ENCODE data around the gene TPPP. TPM values are rescaled to one million over a fixed set of nuclear protein-coding genes. Genes with fewer than 3 reads are reported as not detected.
"Not testable (repeated sequence)": the region's sequence is repeated elsewhere in the genome, so short reads cannot be mapped to it uniquely, and the experiment has no call there.

Gene TPPP
- total RNA-seq, 2 donors from 2014 or later, result 0.05 TPM; not detected in 1

GRCh38 chr5:686936-687335 is 6.2 kb downstream of the TPPP start:
- not testable (repeated sequence) for H3K4me3 Mint-ChIP-seq; H3K36me3 Mint-ChIP-seq; ATAC-seq; H3K9me3 Mint-ChIP-seq; H3K4me1 Mint-ChIP-seq (ENCODE audit: low read depth in 2 of 2); H3K27me3 Mint-ChIP-seq; DNase-seq (ENCODE audit: low spot score); H3K27ac Mint-ChIP-seq

- not testable (repeated sequence) for H3K4me3 Mint-ChIP-seq; H3K36me3 Mint-ChIP-seq; H3K4me1 Mint-ChIP-seq (ENCODE audit: low read depth in 2 of 2); H3K27ac Mint-ChIP-seq; H3K27me3 Mint-ChIP-seq; DNase-seq (ENCODE audit: low spot score); ATAC-seq; H3K9me3 Mint-ChIP-seq
Measured at GRCh38 chr5:686172-686523, 7.0 kb downstream of the TPPP start.

- H3K4me1 Mint-ChIP-seq (ENCODE audit: low read depth in 2 of 2), result no peaks in the 10 kb centered on the region
- no peak overlapping the region for H3K4me3 Mint-ChIP-seq
- no peak overlapping the region for H3K27ac Mint-ChIP-seq
- ATAC-seq (no peak), DNase-seq (ENCODE audit: low spot score) (no peak)
- no peaks in the 10 kb centered on the region for H3K9me3 Mint-ChIP-seq
- no peaks in the 10 kb centered on the region for H3K36me3 Mint-ChIP-seq
- H3K27me3 Mint-ChIP-seq, result peaks cover 0 to 2% of the 10 kb centered on the region in 2 donors
Measured at GRCh38 chr5:685262-686171, 7.6 kb downstream of the TPPP start.

- no peak overlapping the region for H3K27ac Mint-ChIP-seq
- no peaks in the 10 kb centered on the region for H3K9me3 Mint-ChIP-seq
- peaks cover 0 to 2% of the 10 kb centered on the region in 2 donors for H3K27me3 Mint-ChIP-seq
- ATAC-seq (no peak), DNase-seq (ENCODE audit: low spot score) (no peak)
- H3K36me3 Mint-ChIP-seq, result no peaks in the 10 kb centered on the region
- H3K4me1 Mint-ChIP-seq (ENCODE audit: low read depth in 2 of 2), result no peaks in the 10 kb centered on the region
- no peak overlapping the region for H3K4me3 Mint-ChIP-seq
Measured at GRCh38 chr5:684751-685216, 8.4 kb downstream of the TPPP start.

GRCh38 chr5:683551-684481 is 9.3 kb downstream of the TPPP start:
- H3K36me3 Mint-ChIP-seq, result no peaks in the 10 kb centered on the region
- H3K9me3 Mint-ChIP-seq, result no peaks in the 10 kb centered on the region
- peak; percentile 2 to 15 for ATAC-seq
- DNase-seq (ENCODE audit: low spot score), result peak; percentile 54
- no peaks in the 10 kb centered on the region for H3K4me1 Mint-ChIP-seq (ENCODE audit: low read depth in 2 of 2)
- peaks cover 0 to 2% of the 10 kb centered on the region in 2 donors for H3K27me3 Mint-ChIP-seq
- no peak overlapping the region for H3K27ac Mint-ChIP-seq
- no peak overlapping the region for H3K4me3 Mint-ChIP-seq

- not testable (repeated sequence) for H3K27me3 Mint-ChIP-seq; H3K9me3 Mint-ChIP-seq; H3K4me1 Mint-ChIP-seq (ENCODE audit: low read depth in 2 of 2); H3K4me3 Mint-ChIP-seq; ATAC-seq; H3K36me3 Mint-ChIP-seq; H3K27ac Mint-ChIP-seq
- DNase-seq (ENCODE audit: low spot score), result peak; percentile 15
Measured at GRCh38 chr5:682651-683358, 10.3 kb downstream of the TPPP start.

DNA sequence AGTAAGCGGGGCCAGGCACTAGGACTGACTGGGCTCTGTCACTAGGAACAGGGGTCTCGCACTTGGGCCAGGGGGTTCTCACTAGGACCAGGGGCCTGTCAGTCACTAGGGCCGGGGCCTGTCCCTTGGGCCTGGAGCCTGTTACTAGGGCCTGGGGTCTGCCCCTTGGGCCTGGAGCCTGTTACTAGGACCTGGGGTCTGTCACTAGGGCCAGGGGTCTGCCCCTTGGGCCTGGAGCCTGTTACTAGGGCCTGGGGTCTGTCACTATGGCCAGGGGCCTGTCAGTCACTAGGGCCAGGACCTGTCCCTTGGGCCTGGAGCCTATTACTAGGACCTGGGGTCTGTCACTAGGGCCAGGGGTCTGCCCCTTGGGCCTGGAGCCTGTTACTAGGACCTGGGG is 10.9 kb downstream of the TPPP start:
- H3K27ac Mint-ChIP-seq; H3K4me3 Mint-ChIP-seq; ATAC-seq; H3K4me1 Mint-ChIP-seq (ENCODE audit: low read depth in 2 of 2); H3K36me3 Mint-ChIP-seq; H3K27me3 Mint-ChIP-seq; H3K9me3 Mint-ChIP-seq: not testable (repeated sequence)
- DNase-seq (ENCODE audit: low spot score), result peak; percentile 15

GRCh38 chr5:681317-682191 is 11.6 kb downstream of the TPPP start:
- H3K27ac Mint-ChIP-seq, H3K4me3 Mint-ChIP-seq, H3K36me3 Mint-ChIP-seq: not testable (repeated sequence)

DNA sequence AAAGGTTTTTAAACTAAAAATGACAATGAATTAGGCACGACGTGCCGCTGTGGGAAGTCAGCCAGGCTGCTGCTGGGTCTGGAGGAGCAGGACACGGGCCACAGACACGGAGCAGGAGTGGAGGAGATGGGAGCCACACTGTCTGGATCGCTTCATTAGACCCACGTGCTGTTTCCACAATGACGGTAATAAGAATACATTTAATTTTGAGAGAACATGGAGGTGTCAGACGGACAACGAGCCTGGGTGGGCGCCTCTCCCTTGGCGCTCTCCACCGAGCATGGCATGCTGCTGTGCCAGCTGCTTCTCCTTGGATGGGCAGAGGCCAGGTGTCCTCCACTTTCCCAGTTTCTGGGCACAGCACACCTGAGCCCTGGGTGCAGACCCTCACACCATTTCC is 12.3 kb downstream of the TPPP start:
- H3K27me3 Mint-ChIP-seq; ATAC-seq; H3K4me1 Mint-ChIP-seq (ENCODE audit: low read depth in 2 of 2); H3K36me3 Mint-ChIP-seq; DNase-seq (ENCODE audit: low spot score); H3K9me3 Mint-ChIP-seq; H3K4me3 Mint-ChIP-seq; H3K27ac Mint-ChIP-seq: not testable (repeated sequence)

More at GRCh38 chr5:681317-682191, 11.6 kb downstream of the TPPP start:
- DNase-seq (ENCODE audit: low spot score), result peak; percentile 12
- H3K27me3 Mint-ChIP-seq; H3K4me1 Mint-ChIP-seq (ENCODE audit: low read depth in 2 of 2); H3K9me3 Mint-ChIP-seq; ATAC-seq: not testable (repeated sequence)

DNA sequence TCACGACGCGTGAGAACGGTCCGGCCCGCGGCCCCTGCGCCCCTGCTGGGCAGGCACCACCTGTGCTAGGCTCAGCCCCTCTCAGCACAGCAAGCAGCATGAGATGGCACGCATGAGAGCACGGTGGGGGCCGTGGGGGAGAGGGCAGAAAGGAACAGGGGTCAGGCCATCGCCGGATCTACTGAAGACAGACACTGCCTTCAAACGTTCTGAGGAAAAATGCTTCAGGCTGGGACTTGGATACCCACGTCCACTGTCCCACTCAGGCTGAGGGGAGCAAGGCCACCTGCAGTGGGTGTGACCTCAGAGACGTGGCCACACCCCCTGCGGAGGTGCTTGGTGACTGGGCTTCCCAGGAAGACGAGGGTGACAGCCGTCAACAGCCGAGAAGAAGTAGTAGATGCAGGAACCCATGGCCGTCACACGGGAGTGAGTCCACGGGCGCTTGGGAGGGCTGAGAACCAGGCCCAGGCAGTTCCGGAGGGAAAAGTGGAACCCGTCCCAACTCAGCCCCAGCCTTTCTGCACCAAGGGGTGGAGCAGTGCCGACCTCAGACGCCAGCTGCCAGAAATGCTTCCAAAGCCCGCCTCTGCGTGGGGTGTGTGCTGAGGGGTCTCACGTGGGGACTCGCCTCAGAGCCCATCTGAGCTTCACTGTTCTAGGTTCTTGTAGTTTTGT is 12.9 kb downstream of the TPPP start:
- H3K27me3 Mint-ChIP-seq; ATAC-seq; H3K4me3 Mint-ChIP-seq; H3K9me3 Mint-ChIP-seq; H3K4me1 Mint-ChIP-seq (ENCODE audit: low read depth in 2 of 2); H3K36me3 Mint-ChIP-seq; DNase-seq (ENCODE audit: low spot score); H3K27ac Mint-ChIP-seq: not testable (repeated sequence)

DNA sequence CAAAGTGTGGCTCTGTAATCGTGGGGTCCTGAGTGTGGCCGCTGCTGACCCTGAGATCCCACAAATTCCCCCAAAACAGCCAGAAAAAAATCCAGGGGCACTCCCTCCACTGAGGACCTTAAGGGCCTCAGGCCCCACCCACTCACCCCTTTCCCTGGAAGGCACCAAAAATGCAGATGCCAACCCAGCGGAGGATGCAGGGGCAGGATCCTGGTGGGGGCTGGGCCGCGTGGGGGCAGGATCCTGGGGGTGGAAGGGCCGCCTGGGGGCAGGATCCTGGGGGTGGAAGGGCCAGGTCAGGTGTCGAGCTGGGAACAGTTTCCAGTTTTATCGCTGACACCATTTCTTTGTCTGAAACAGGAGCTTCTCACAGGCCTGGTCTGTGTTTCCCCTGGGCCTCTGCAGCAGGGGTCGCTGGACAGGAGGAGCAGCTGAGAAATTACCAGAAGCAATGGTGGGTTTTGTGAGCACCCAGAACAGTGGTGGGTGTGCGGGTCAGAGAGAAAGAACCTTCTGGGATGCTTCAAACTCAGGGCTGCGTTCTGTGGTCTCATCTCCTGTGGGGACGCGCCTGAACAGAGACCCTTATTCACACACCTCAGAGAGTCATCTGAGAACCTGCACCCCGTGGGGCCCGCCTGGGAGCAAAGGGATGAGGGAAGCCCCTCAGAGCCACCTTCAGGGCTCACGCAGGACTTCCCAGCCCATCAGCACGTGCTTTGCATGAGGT is 13.8 kb downstream of the TPPP start:
- H3K36me3 Mint-ChIP-seq; H3K4me1 Mint-ChIP-seq (ENCODE audit: low read depth in 2 of 2); ATAC-seq; H3K4me3 Mint-ChIP-seq; H3K9me3 Mint-ChIP-seq; H3K27ac Mint-ChIP-seq; DNase-seq (ENCODE audit: low spot score); H3K27me3 Mint-ChIP-seq: not testable (repeated sequence)

DNA sequence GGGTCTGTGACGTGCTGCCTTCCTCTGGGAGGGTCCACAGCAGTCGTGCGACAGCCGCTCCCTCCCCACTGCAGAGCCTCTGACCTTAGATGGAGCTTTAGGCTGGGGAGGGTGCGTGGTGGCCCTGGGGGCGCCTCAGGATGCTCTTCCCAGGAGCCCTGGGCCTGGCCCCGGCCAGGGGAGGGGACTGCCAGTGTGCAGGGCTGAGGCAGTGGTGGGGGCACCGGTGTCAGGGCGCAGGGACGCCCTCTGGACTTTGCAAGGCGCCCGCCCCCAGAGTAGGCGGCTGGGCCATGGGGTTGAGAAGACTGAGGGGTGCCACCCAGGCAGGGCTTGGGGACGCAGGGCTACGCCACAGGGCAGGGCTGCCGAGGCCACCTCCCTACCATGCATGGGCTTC is 14.6 kb downstream of the TPPP start:
- DNase-seq (ENCODE audit: low spot score); H3K9me3 Mint-ChIP-seq; ATAC-seq; H3K27ac Mint-ChIP-seq; H3K36me3 Mint-ChIP-seq; H3K4me3 Mint-ChIP-seq; H3K27me3 Mint-ChIP-seq; H3K4me1 Mint-ChIP-seq (ENCODE audit: low read depth in 2 of 2): not testable (repeated sequence)

All from natural killer cell treated with Interleukin-12 subunit alpha and Interleukin-12 subunit beta and Interleukin-15 and Interleukin-18, amount 100 ng/mL, for 72 hours (primary cell).